ENCODE measurements around the gene TANGO2.

GRCh38 chr22:20093418-20094196 is 72.7 kb downstream of the TANGO2 start:
- TF ChIP-seq EZH2 (IDR thresholded peaks at IDR 0.05; ENCODE audit: borderline replicate concordance, low read length) (no peak), CTCF (IDR thresholded peaks at IDR 0.05; ENCODE audit: low read length) (no peak)
